Lung (tissue), 12 donors: ENCODE results near the gene CATSPER3. TPM values are rescaled to one million over a fixed set of nuclear protein-coding genes. Genes with fewer than 3 reads are reported as not detected.

Source experiments
- ATAC-seq: fragments of 200-7000 bp; cut with Tn5 transposase; one replicate; pipeline ENCODE4 v1.9.1; 2020; ENCODE audit warnings: moderate number of reproducible peaks; ENCODE audit not compliant: insufficient read depth, low FRiP score
- DNase-seq, 3 donors: peaks; one replicate each; pipeline ENCODE4 v3.0.0-alpha.2; 2013 to 2017
- H3K27ac ChIP-seq, 2 donors: one replicate each; pipeline ENCODE4 v1.5.1; 2013; ENCODE audit warnings: mild to moderate bottlenecking in 2 of 2, moderate library complexity in 2 of 2, control low read depth in 1 of 2, inconsistent platforms in 1 of 2, low read depth in 1 of 2, low read length in 1 of 2
- H3K27me3 ChIP-seq, 3 donors: one replicate each; pipeline ENCODE4 v1.5.1; 2013; ENCODE audit warnings: low read length in 2 of 3; ENCODE audit not compliant: control insufficient read depth in 3 of 3, insufficient read depth in 3 of 3
- H3K36me3 ChIP-seq, 4 donors: one replicate each; pipeline ENCODE4 v1.5.1; 2013; ENCODE audit warnings: low read length in 4 of 4, mild to moderate bottlenecking in 1 of 4, moderate library complexity in 1 of 4; ENCODE audit not compliant: control insufficient read depth in 4 of 4, insufficient read depth in 4 of 4
- H3K4me1 ChIP-seq, 5 donors: one replicate each; pipeline ENCODE4 v1.5.1; 2013; ENCODE audit warnings: low read length in 5 of 5, mild to moderate bottlenecking in 2 of 5, moderate library complexity in 1 of 5; ENCODE audit not compliant: control insufficient read depth in 5 of 5, insufficient read depth in 5 of 5
- H3K4me3 ChIP-seq: one replicate; pipeline ENCODE4 v1.5.1; 2013; ENCODE audit warnings: mild to moderate bottlenecking, control low read depth, moderate library complexity
- H3K9ac ChIP-seq, 2 donors: one replicate each; pipeline ENCODE4 v1.5.1; 2013; ENCODE audit warnings: low read length in 2 of 2, control low read depth in 1 of 2; ENCODE audit not compliant: insufficient read depth in 1 of 2
- H3K9me3 ChIP-seq, 4 donors: one replicate each; pipeline ENCODE4 v1.5.1; 2013; ENCODE audit warnings: low read length in 3 of 4, mild to moderate bottlenecking in 1 of 4, moderate library complexity in 1 of 4; ENCODE audit not compliant: control insufficient read depth in 4 of 4, insufficient read depth in 3 of 4
- WGBS, 2 donors: extraction: QIAGEN DNeasy Blood & Tissue Kit; methylation state at CpG; one replicate each; pipeline ENCODE4 v1.1.7; 2013; 5-methylcytosine and 5-hydroxymethylcytosine counted together
- polyA plus RNA-seq, 2 donors: library from polyadenylated mRNA; stranded (reverse); fragments of 200-250 nt; gene quantifications; one replicate each; pipeline ENCODE4 v1.2.1, GENCODE V29; 2013
- total RNA-seq, 2 donors: library from RNA; depleted of rRNA in 1 of 2; stranded (reverse); fragments of >200 nt in 1 of 2; gene quantifications; one replicate each; pipeline ENCODE4 v1.2.1, GENCODE V29; 2014 to 2021
- TF ChIP-seq, protein P1 (sequence below): IDR thresholded peaks from 2 replicates; pipeline ENCODE4 v1.5.1; 2012; ENCODE audit warnings: mild to moderate bottlenecking; ENCODE audit errors: control extremely low read depth, extremely low read depth
- donor health status: control.
- donor health status: control.
- donor health status: Bipolar disorder and iron deficiency.
- donor health status: healthy.
- donor health status: DM: yes; HTN: yes; CAD: no.

Gene CATSPER3
- total and polyA plus RNA-seq, 4 donors, result 0.38 to 0.61 (median 0.49) TPM

DNA sequence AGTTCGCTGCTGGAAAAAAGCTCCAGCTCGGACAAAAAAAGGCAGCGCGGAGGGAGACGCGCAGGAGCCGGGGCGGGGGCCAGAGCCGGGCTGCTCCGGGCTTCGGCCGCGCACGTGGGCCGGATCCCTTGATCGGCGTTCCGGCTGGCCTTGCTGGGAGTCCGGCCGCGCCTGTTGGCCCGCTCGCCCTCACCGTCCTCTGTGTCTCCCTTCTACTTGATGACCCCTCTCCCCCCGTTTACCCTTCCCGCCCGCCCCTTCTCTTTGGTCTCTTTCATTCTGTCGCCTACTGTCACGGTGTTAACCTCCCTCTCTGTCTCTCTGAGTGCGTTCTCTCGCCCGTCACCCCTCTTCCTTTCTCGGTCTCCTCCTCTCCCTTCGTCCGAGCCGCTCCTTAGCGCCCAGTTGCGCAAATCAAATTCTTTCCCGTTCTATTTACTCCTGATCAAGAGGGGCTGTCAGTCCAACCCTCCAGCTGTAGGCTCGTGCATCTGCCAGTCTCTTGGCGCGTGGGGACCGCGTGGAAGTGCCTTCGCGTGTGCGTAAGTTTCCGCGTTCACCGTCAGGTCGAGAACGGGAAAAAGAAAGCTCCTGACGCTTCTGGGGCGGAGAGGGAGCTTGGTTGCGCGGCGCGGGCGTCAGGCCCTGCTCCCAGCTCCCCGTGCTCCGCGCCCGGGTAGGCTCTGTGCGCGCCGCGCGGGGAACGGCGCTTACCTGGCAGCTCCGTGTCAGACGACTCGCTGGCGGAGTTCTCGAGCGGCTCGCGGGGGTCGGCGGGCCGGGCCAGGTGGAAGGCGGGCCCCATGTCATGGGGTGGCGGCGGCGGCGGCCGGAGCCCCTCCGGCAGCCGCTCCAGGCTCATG is 65.5 kb downstream of the CATSPER3 start:
- H3K36me3 ChIP-seq, result no peaks in the 10 kb centered on the region
- no peak overlapping the region for H3K9ac ChIP-seq
- TF ChIP-seq, protein P1, sequence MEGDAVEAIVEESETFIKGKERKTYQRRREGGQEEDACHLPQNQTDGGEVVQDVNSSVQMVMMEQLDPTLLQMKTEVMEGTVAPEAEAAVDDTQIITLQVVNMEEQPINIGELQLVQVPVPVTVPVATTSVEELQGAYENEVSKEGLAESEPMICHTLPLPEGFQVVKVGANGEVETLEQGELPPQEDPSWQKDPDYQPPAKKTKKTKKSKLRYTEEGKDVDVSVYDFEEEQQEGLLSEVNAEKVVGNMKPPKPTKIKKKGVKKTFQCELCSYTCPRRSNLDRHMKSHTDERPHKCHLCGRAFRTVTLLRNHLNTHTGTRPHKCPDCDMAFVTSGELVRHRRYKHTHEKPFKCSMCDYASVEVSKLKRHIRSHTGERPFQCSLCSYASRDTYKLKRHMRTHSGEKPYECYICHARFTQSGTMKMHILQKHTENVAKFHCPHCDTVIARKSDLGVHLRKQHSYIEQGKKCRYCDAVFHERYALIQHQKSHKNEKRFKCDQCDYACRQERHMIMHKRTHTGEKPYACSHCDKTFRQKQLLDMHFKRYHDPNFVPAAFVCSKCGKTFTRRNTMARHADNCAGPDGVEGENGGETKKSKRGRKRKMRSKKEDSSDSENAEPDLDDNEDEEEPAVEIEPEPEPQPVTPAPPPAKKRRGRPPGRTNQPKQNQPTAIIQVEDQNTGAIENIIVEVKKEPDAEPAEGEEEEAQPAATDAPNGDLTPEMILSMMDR, result no peak
- ATAC-seq, result no peak
- peak; percentile 35 to 59 (median 50) for DNase-seq
- peaks cover 17 to 86% (median 82%) of the 10 kb centered on the region in 3 donors for H3K27me3 ChIP-seq
- H3K9me3 ChIP-seq, result peaks cover 0 to 16% (median 0%) of the 10 kb centered on the region in 4 donors
- peak overlapping the region; percentile 3 for H3K4me3 ChIP-seq
- H3K4me1 ChIP-seq, result peaks cover 0 to 27% (median 11%) of the 10 kb centered on the region in 5 donors
- WGBS, 2 donors, result 2 to 4% methylated on average over 81 to 89 of the region's 89 CpGs
- no peak overlapping the region for H3K27ac ChIP-seq

DNA sequence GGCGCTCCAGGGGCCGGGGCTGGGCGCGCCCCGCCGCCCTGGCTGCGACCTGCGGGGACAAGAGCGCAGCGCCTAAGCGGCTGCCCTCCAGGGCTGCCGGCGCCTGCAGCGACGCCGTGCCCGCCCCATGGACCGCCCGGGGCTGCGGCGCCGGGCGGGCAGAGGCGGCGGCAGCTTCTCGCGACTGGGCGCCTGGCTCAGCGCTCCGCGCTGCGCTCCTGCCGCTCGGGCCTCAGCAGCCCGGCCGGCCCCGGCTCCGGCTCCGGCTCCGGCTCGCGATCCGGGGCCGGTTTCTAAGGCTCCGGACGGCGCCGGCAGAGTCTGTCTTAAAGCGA is 66.2 kb downstream of the CATSPER3 start, which contains the start of gene PITX1:
PITX1 (minus strand) TSS at position 328 of the 335 bp plus-strand sequence. CDS start 347 bp downstream, outside the sequence.
- DNase-seq (no peak), ATAC-seq (peak; percentile 14)
- peaks cover 0 to 17% (median 0%) of the 10 kb centered on the region in 4 donors for H3K9me3 ChIP-seq
- peaks cover 17 to 88% (median 85%) of the 10 kb centered on the region in 3 donors for H3K27me3 ChIP-seq
- peak within 1 kb of the TSS; percentile 3 for H3K4me3 ChIP-seq
- no peak within 1 kb of the TSS for H3K27ac ChIP-seq
- 1% methylated on average over 36 to 49 of the region's 49 CpGs for WGBS, 2 donors
- no peaks in the 10 kb centered on the region for H3K36me3 ChIP-seq
- peaks cover 0 to 25% (median 11%) of the 10 kb centered on the region in 5 donors for H3K4me1 ChIP-seq
- TF ChIP-seq, protein P1, result no peak
- no peak within 1 kb of the TSS for H3K9ac ChIP-seq

DNA sequence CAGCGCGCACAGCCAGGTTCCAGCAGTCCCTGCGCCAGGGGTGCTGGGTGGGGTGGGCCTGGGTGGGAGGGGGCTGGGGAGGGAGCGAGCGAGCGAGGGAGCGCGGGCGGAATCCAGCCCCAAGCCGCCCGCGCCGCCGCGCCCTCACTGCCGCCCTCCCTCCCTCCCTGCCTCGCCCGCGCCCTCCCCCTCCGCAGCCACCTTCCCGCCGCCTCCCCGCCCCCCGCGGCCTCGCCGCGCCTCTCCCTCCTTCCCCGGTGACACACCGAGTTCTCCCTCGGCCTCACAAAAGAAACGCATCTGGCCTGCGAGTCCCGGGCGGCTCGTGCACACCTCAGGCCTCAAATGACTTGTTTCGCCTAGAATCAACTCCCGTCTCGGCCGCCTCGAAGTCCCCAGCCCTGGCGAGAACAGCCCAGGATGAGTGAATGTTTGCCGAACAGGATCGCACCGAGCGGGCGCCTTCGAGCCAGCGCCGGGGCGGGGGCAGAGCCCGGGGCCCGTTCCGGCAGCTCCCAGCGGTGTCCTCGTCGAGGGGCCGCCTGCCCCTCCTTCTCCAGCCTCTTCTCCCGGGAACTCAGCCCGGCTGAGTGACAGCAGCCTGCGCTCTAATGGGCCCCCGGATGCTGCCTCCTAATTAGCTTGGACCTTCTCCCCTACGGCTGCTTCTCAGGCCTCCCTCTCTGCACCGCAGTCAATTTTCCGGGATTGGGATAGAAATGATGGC is 66.7 kb downstream of the CATSPER3 start:
- TF ChIP-seq, protein P1, result no peak
- no peak for ATAC-seq
- no peak overlapping the region for H3K27ac ChIP-seq
- WGBS, 2 donors, result 7% methylated on average over 47 to 65 of the region's 65 CpGs
- H3K9me3 ChIP-seq, result peaks cover 0 to 14% (median 0%) of the 10 kb centered on the region in 4 donors
- peaks cover 0 to 26% (median 11%) of the 10 kb centered on the region in 5 donors for H3K4me1 ChIP-seq
- no peak overlapping the region for H3K4me3 ChIP-seq
- no peaks in the 10 kb centered on the region for H3K36me3 ChIP-seq
- H3K27me3 ChIP-seq, result peaks cover 18 to 85% (median 84%) of the 10 kb centered on the region in 3 donors
- peak; percentile 34 to 51 (median 45) for DNase-seq
- H3K9ac ChIP-seq, result no peak overlapping the region
